ENCODE results near the gene CHST8.

CHST8 gene

DNA sequence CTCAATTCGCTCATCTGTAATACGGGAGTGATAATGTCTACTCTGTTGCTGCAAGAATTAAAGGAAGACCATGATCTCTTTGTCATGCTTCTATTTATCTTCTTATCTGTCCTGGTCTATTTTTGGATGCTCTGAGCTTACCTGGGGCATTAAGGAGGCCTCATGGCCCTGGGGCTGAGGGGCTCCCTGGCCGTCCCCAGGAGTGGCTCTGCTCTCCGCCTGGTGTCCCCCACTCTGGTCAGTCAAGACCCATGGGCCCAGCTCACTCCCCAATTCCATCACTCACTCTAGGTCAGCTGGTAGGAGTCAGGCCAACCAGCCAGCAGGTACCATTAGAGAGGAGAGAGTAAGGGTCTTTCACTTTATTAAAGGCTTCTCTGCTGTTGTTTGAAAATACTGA, 1.1 kb upstream of the CHST8 start:
- DNase-seq: no peak

DNA sequence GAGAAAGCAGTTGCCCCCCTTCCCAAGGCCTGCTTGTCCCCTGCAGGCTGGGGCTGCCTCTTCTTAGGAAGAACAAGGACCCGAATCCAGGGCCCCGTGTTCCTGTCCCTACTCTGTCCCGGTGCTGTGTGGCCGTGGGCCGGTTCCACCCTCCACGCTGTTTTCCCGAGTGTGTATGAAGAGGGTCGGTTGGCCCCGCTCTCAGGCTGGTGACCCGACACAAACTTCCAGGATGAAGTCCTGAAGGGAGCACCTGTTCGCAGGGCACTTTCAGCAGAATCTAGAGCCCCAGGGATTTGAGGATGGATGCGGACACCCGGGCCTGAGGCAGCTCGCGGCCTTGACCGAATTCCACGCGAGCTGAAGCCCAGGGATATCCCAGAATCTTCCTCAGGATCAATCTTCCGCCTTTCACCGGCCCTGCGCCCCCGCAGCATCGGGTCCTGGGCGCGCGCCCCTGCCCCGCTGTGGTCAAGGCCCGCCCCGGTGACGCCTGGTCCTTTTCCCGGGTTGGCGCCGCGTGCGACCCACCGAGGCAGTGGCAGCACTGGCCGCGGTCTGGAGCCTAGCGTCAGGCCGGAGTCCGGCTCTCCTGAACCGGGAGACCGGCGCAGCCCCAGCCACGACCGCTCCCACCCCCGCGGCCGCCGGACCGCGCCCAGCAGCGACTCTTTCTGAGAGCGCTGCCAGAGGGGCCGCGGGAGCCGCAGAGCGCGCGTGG, 528 bp upstream of the CHST8 start:
- DNase-seq: no peak

DNA sequence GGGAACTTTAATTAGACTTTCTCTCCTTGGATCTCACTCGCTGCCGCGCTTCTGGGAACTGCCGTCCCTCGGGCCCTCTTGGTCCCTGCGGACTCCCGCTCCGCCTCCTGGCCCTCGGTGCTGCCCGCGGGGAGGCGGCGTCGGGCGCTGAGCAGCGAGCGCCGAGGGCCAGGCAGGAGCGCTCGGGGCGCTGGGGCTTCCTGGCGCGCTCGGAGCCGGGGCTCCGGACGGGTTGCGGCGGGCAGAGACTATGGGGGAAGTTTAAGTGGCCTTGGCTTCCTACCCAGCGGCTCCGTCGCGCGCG, 704 bp downstream of the CHST8 start:
- DNase-seq: no peak

DNA sequence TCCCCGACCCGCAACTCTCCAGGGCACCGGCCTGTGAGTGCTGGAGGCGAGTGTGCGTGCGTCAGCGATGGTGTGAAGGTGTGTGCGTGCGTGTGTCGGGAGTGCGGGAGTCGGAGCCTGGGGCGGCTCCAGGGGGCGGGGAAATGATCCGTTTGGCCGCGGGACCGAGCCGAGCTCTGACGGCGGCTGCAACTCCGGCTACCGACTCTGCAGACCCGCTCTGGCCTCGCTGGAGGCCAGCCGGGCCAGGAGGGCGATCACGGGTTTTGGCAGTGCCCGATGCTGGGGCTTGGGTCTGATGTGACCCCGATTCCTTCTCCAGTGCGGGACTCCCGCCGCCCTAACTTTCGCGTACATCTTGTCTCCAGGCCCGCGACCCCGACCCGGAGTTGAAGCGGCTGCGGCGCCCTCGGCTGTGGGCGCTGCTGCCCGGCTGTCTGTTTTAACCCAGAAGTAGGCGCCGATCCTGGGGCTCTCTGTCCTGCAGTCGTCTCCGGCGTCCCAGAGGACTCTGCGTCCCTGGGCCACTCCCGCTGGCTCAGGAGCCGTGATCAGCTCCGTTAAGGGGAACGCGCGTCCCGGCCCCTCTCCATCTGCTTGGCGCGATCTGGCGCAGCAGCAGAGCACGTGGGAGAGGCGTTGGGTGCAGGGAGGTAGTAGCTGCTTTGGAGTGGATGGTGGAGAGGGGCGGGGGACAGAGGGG, 1.2 kb downstream of the CHST8 start:
- DNase-seq: no peak

DNA sequence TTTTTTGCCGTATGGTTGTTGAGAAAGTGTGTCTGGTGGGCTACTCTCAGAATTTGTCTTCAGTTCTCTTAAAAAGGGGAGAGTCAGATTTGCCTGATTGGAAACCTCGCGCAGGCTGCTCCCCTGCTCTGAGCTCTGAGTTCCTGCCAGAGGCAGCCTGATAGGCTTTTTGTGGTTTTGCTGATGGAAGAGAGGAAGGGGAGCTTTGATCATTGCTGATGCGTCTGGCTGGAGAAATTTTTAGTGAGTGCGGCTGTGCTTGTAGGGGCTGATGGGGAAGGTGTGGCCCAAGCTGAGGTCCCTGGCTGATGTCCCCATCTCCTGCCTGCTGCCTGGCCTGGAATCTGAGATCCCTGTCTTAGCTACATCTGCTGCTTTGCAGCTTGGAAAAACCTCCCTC, 2.8 kb downstream of the CHST8 start:
- DNase-seq: no peak

DNA sequence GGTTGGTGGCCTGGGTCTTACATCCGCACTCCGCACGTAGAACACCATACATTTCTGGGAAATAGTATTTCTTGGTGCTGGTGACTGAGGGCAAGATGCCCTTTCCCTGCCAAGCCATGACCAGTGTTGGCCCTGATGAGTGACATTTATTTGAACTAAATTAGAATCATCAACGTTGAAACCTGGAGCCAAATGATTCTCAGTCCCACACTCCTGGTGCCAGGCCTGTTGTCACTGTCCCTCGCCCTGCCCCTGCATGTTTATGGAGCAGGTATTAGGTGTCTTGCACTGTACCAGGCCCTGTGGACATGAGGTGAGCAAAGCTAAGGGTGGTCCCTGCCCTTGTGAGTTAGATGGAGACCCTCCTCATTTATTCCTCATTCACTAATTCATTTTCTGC, 5.8 kb downstream of the CHST8 start:
- DNase-seq: no peak

DNA sequence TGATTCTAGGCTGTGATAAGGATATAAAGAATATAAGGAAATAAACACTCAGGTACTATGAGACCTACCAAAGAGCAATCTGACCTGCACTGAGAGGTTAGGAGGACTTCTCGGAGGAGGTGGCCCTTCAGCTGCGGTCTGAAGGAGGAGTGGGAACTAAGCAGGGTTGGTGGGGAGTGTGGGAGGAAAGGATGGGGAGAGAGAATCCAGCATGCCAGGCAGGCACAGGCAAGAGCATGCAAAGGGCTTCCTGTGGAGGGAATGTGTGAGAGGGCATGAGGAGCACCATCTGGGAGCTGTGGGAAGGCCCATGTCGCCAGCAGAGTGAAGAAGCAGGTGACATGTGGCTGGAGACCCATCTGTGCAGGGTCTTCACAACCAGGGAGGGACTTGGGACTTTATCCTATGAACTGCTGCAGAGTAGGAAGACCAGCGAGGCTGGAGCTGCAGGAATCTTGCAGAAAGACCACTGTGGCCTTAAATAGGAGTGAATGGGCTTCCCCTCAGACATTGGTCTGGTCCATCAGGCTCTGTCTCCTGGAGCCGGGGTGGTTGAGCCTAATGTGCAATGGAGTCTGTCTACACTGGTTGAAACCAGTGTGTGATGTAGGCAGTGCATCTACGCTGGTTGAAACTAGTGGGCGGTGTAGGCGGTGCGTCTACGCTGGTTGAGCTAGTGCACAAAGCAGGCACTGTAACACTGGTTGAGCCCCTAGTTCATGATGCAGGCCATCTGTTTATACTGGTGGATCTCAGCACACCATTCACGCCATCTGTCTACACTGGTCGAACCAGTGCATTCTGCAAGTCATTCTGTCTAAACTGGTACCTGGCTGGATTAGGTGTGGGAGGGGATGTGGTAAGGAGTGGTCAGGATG, 6.4 kb downstream of the CHST8 start:
- DNase-seq: no peak

DNA sequence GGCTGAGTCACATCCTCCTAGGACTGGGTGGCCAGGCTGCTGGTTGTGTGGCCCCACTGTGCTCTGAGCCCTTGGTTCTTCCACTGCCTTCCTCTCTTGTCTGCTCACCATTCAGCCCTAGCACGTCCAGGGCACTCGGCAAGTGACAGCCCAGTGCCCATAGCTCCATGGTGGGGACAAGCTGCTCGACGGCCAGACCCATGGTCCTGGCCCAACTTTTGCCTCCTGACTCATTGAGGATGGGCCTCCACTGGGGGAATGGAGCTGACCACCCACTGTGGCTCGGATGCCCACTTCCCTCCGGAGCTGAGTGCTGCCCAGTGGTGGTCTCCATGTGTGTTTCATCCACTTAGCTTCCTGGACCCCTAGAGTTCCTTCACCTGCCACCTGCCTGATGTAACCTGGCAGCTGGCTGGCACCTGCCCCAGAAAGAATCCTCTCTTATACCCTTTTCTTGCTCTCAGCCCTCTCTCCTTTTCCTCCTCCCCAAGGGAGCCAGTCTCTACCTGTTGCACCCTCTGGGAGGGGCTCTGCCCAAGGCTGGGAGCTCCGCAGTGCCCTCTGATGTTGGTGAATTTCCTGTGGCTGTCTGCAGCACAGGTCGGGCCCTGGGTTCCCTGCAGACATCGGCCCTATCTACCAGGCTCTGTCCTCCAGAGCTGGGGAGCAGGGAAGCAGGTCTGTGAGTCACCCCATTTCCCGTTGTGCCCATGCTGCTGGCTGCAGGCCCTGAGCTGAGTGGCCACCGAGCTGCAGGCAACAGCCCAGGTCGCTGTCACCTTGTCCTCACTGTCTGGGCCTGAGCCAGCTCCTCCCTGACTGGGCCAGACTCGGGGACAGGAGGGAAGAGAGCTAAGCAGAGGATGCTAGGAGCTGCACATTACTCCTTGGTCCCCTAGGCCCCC, 7.4 kb downstream of the CHST8 start:
- DNase-seq: no peak

DNA sequence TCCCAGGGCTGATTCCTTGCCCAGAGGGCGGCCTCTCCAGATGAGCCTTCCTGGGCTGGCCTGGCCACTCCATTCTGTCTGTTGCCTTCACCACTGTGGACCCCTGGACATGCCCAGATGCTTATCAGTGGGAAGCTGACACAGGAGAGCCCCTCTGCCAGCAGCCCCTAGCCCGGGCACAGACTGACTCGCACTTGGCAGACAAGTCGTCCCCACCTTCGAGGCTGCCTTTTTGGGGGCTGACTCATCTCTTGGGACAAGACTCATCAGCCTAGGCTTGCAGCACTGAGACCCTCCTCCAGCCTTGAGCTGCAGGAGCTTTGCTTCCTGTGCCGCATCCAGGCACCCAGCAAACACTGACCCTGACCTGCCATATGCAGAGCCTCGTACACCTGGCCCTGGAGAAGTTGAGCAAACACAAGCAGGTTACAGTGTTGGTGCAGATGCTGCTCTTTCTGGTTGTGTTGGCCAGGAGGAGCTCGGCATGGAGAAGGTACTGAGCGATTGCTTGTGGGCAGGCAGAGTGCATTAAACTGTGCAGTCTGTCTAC, 8.1 kb downstream of the CHST8 start:
- DNase-seq: no peak

DNA sequence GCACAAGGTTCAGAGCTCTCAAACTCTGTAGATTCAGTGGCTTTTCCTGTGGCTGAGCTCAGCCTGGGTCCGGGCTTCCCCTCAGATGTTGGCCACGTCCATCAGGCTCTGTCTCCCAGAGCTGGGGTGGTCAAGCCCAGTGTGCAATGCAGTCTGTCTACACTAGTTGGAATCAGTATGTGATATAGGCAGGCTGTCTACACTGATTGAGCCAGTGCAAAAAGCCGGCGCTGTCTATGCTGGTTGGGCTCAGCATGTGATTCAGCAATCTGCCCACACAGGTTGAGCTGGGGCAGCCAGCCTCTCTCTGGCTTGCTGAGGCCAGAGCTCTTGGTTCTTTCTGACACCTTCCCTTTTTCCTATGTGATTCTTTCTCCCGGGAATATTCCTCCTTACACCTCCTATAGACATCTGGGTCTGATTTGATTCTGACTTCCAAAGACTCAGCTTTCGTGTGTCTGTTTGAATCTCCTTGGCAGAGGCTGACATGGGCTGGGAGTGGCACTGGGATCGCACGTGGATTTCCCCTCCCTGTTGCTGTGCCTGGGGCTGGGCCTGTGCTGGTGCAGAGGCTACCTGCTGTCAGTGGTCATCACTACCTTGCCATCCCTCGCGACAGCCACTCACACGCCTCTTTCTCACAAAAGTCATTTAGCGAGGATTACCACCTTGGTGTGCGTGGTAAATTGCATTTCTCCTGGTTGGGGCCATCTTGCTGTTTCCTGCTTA, 9.3 kb downstream of the CHST8 start:
- no peak for DNase-seq

DNA sequence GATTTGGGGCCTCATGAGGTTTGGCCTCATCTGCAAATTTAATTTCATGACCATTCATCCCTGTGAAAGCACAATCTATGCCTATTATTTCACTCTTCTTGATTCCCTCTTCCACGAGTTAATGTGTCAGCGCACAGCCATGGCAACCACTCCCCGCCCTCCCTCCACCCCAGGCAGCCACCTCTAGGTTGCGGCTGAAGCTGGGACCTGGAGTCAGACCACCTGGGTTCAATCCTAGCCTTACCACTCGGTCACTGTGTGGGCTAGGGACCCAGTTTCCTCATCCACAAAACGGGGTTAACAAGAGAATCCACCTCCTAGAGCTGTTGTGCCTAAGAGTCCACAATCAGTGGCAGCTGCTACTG, 9.8 kb downstream of the CHST8 start:
- DNase-seq: no peak

DNA sequence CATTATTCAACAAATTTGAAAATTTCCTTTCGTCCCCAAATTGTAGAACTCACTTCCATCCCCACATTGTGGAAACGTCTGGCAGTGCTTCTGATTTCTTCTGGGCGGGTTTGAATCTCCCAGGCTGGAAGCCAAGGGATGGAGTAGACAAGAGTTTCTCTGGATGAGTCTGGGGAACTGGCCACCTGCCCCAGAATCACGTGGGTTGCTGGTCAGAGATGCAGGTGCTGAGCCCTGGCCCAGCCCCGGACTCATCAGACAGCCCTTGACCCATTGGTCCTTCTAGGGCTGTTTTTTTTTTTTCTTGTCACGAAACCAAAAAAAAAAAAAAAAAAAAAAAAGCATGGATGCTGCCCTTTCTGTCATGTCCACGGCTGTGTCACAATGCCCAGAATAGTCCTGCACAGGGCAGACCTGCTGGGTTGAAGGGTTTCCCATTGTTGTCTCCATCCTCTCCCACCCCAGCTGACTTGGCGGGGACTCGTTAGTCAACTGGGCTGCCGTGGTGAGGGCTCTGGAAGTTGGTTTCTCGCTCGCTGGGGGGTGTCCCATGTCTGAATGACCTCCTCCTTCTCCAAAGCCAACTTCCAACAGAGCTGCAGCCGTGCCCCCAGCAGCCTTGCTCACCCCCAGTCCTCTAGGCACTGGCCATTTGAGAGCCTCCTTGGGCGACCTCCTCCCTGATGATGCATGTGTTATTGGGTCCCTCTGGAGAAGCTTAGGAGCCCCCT, 12.8 kb downstream of the CHST8 start:
- DNase-seq: no peak

DNA sequence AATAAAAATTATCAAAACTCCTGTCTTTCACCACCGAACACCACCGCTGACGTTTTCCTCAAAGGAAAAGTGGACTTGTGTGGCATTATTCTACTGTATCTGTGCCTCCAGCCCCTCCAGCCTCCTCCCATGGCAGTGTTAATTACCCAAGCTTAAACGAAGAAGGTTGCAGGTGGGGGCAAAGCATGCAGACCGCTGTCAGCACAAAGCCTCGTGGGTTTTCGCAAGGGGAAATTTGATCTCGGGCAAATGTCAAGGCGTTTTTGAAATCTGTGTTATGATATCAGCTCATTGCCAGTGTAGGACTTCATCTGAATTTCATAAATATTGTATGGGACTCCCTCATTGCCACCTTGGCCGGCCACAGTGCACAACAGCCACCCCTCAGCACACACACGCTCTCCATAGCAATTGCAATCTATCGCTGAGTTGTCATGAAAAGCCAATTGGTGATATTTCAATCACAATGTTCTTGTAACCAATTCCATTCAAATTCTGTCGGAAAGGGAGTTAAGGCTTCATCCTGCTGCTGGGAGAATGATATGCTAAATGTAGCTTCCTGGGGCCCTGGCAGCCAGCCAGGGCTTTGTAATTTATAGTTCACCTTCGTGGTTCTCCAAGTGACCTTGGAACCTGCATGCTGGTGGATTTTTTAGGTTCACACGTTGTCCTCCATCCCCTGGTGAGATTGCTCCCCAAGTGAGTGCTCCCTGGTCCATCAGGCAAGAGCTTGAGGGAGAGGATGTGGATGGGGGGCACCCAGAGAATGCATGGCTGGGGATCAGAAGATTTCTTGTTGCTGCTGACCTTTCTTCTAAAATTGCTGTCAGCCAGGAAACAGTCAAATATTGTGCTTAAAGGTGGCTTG, 16.6 kb downstream of the CHST8 start:
- no peak for DNase-seq

DNA sequence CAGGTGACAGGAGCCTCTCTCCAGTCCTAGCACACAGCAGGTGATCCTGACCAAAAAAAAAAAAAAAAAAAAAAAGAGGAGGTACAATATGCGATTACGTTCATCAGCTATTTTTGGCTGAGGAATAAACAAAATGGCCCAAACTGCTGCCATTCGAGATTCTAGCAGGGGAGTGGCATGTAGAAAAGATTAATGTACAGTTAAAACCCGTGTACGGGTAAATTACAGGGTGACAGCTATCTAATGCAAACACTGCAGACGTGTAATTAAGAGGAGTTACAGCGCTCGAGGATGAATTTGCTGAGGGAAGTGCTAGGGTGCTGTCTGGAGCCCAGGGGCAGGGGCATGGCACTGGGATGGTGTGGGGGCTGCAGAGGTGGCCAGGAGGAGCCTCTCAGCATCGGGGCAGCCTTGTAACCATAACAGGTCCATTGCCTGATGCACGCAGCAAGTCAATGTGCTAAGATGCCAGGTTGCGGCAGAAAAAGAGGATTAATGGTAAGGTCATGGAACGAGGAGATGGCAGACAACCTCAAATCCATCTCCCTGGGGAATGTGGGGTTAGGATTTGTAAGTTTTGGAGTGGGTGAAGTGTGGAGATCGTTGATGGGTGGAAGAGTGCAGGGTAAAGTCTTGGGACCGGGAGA, 17.4 kb downstream of the CHST8 start:
- no peak for DNase-seq

DNA sequence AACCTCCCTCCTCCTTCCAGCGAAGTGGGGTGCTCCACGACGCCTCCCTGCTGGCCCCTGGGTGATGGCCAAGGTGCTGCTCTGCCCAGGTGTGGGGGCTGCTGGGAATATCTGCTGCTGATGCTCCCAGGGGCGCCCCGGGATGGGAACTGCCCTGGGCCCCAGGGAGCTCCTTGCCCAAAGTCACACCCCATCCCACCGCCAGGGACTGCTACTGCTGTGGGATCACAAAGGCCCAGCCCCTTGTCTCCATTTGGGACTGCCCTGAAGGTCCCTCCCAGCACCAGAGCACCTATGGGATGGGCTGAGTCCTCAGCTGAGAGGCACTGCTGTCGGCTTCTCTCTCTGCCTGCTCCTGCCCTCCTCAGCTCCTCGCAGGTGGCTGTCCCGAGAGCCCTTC, 19.0 kb downstream of the CHST8 start:
- DNase-seq: no peak

DNA sequence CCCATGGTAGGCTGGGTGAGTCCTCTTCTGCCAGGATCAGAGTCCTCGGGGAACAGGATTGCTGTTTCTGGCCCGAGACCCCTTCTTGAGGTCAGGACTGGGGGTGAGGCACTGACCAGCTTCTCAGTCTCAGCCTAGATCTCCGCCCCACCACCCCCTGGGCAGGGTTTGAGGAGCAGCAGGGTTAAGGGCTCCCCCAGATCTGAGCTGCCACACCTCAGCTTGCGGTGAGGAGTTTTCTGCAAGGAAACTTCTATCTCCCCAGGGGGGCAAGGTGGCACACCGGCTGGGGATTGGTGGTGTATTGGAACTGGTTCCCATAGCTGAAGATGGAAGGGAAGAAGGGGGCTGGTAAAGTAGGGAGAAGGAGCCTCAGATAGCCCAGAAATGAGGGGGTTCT, 19.5 kb downstream of the CHST8 start:
- no peak for DNase-seq

DNA sequence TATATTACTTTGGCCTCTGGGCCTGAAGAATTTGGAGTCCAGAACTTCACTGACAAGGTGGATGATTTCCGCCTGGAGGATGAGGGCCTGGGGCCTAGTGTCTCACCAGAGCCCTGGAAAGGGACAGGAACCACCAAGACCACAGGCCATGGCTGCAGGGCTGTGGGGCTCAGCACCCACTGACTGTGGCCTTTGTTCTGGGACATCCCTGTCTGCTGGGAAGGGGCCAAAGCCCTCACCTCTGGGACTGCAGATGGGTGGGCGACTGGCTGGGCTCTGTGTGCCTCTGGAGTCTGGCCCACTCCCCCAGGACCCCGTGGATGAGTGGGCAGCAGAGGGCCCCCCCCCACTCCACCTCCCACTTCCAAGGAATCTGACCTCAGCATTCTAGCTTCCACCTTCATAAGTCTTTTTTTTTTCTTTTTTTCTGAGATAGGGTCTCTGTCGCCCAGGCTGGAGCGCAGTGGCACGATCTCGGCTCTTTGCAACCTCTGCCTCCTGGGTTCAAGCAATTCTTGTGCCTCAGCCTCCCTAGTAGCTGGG, 20.3 kb downstream of the CHST8 start:
- DNase-seq: no peak

DNA sequence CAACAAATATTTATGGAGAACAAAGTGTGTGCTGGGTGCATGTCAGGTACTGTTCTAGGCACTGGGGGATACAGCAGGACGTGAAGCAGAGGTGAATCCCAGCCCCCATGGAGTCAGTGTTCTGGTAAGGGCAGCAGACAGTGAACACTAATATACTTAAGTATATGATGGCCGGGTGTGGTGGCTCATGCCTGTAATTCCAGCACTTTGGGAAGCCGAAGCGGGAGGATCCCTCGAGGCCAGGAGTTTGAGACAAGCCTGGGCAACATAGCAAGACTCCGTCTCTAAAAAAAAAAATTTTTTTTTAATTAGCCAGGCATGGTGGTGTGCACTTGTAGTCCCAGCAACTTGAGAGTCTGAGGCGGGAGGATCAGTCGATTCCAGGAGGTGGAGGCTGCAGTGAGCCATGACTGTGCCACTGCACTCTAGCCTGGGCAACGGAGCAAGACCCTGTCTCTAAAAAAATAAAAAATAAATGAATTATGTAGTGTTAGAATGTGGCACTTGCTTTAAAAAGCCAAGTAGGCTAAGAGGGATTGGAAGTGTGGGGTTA, 22.6 kb downstream of the CHST8 start:
- DNase-seq: no peak

DNA sequence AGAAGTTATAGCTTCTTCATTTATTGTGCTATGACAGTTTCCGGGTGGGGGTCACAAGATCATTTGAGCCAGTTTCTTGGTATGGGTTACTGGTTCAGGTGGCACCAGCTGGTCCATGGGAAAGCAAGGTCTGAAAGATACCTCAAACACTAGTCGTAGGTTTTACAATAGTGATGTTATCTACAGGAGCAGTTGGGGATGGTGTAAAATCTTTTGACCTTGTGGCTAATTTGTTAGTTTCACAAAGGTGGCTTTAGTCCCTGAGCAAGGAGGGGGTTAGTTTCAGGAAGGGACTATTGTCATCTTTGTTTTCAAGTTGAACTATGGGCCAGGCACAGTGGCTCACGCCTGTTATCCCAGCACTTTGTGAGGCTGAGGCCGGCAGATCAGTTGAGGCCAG, 24.6 kb downstream of the CHST8 start:
- no peak for DNase-seq
